Neural progenitor cell (in vitro differentiated cells): ENCODE data around the gene BTBD6. TPM values are rescaled to one million over a fixed set of nuclear protein-coding genes. Genes with fewer than 3 reads are reported as not detected.

Source experiments
- DNase-seq: peaks from one replicate; pipeline ENCODE4 v3.0.0-alpha.2; 2016; ENCODE audit warnings: low spot score
- H2AFZ ChIP-seq: fragments of 200-600 bp; sonication (generic); replicated peaks from 2 replicates; pipeline ENCODE4 v1.6.1; 2016; ENCODE audit warnings: antibody characterized with exemption
- H3F3A ChIP-seq: fragments of 200-600 bp; sonication (generic); 2 replicates; pipeline ENCODE4 v1.6.1; 2016; ENCODE audit warnings: antibody characterized with exemption, low read depth
- H3K27ac ChIP-seq: fragments of 200-600 bp; sonication (generic); 2 replicates; pipeline ENCODE4 v1.5.1; 2016; ENCODE audit warnings: mild to moderate bottlenecking
- H3K27me3 ChIP-seq: fragments of 200-600 bp; sonication (generic); 2 replicates; pipeline ENCODE4 v1.6.1; 2016; ENCODE audit warnings: mild to moderate bottlenecking, moderate library complexity
- H3K36me3 ChIP-seq: fragments of 200-600 bp; sonication (generic); 2 replicates; pipeline ENCODE4 v1.5.1; 2016
- H3K4me1 ChIP-seq: fragments of 200-600 bp; sonication (generic); 2 replicates; pipeline ENCODE4 v1.6.1; 2016; ENCODE audit warnings: mixed run types
- H3K4me2 ChIP-seq: fragments of 200-600 bp; sonication (generic); 2 replicates; pipeline ENCODE4 v1.6.1; 2016
- H3K4me3 ChIP-seq: fragments of 200-600 bp; sonication (generic); 2 replicates; pipeline ENCODE4 v1.5.1; 2016
- H3K79me2 ChIP-seq: fragments of 200-600 bp; sonication (generic); 2 replicates; pipeline ENCODE4 v1.6.1; 2016; ENCODE audit warnings: low read depth
- H3K9ac ChIP-seq: fragments of 200-600 bp; sonication (generic); 2 replicates; pipeline ENCODE4 v1.6.1; 2016
- H3K9me3 ChIP-seq: fragments of 200-600 bp; sonication (generic); 2 replicates; pipeline ENCODE4 v1.5.1; 2016; ENCODE audit warnings: low read depth
- H4K20me1 ChIP-seq: fragments of 200-600 bp; sonication (generic); 2 replicates; pipeline ENCODE4 v1.6.1; 2016; ENCODE audit warnings: low read depth
- H3K27ac Mint-ChIP-seq: 3 replicates; pipeline ENCODE4 v1.8.0; 2021; ENCODE audit warnings: mixed read lengths
- H3K27me3 Mint-ChIP-seq: 2 replicates; pipeline ENCODE4 v1.8.0; 2022; ENCODE audit warnings: low read depth, mild to moderate bottlenecking, inconsistent platforms, moderate library complexity, mixed read lengths; ENCODE audit not compliant: insufficient read depth
- H3K36me3 Mint-ChIP-seq: 3 replicates; pipeline ENCODE4 v1.8.0; 2021; ENCODE audit warnings: mixed read lengths
- H3K4me1 Mint-ChIP-seq: 3 replicates; pipeline ENCODE4 v1.8.0; 2021; ENCODE audit warnings: mixed read lengths
- H3K4me3 Mint-ChIP-seq: 3 replicates; pipeline ENCODE4 v1.8.0; 2021; ENCODE audit warnings: mild to moderate bottlenecking, moderate library complexity, mixed read lengths
- H3K9me3 Mint-ChIP-seq: 3 replicates; pipeline ENCODE4 v1.8.0; 2020; ENCODE audit warnings: mixed read lengths
- EZH2 ChIP-seq: fragments of 200-600 bp; sonication (generic); IDR thresholded peaks from 2 replicates; pipeline ENCODE4 v1.6.1; 2017; ENCODE audit warnings: antibody characterized with exemption, mild to moderate bottlenecking, moderate library complexity
- EZH2phosphoT487 ChIP-seq: fragments of 200-600 bp; sonication (generic); IDR thresholded peaks from 2 replicates; pipeline ENCODE4 v1.6.1; 2017; ENCODE audit warnings: antibody characterized with exemption
- total RNA-seq: library from RNA; depleted of rRNA; stranded (reverse); fragments of >200 nt; gene quantifications from 2 replicates; pipeline ENCODE4 v1.2.3, GENCODE V29; 2015; ENCODE audit warnings: low replicate concordance
- TF ChIP-seq, protein P1 (sequence below): fragments of 200-600 bp; sonication (generic); IDR thresholded peaks from 2 replicates; pipeline ENCODE4 v1.5.1; 2017; ENCODE audit warnings: antibody characterized with exemption, mild to moderate bottlenecking

BTBD6 gene
- total RNA-seq, 1 donor from 2014 or later = 9.0 TPM

DNA sequence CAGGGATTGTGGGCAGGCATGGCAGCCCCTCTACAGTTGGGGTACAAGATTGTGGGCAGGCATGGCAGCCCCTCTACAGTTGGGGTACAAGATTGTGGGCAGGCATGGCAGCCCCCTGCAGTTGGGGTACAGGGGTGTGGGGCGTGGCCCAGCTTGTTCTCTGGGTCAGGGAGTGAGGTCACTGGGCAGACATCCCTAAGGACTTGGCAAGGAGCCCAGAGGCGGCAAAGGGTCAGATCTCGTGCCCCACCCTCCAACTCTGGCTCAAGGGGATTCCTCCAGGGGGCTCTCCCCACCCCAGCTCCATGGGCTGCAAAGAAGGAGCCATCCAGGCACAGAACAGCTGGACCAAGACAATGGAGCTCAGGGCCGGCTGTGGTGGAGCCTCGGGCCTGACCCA lies 41.5 kb upstream of the BTBD6 start:
- no peaks in the 10 kb centered on the region for H3K79me2 ChIP-seq
- no peaks in the 10 kb centered on the region for H3K36me3 Mint-ChIP-seq
- H3K9me3 ChIP-seq = no peaks in the 10 kb centered on the region

DNA sequence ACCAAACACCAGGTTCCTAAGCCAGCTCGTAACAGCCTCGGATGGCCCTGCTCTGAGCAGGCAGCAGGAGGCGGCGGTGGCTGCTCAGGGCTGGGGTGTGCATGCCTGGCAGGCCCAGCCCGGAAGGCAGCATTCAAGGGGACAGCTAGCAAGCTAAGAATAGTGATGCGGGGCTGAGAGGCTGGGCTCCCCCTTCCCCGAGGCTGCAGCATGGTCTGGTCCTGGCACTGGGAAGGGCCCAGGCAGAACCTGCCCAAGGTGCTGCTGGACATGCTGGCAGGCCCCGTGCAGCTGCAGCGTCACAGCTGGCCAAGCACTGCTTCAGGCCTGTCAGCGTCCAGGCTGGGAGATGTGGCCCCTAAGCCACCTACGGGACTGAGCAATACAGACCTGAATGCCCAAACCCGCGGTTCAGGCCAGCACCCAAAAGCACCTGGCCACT lies 40.9 kb upstream of the BTBD6 start:
- peak overlapping the region; percentile 38 for H3K27ac ChIP-seq
- H3K27me3 Mint-ChIP-seq = peaks cover 3% of the 10 kb centered on the region
- H3K4me3 ChIP-seq = no peak overlapping the region
- H3K9ac ChIP-seq = no peak overlapping the region
- H4K20me1 ChIP-seq = peaks cover 7% of the 10 kb centered on the region
- H3K79me2 ChIP-seq = no peaks in the 10 kb centered on the region
- no peak overlapping the region for H2AFZ ChIP-seq
- no peak overlapping the region for H3K4me3 Mint-ChIP-seq
- DNase-seq = peak; percentile 51
- H3K9me3 Mint-ChIP-seq = no peaks in the 10 kb centered on the region
- peaks cover 2% of the 10 kb centered on the region for H3K4me1 Mint-ChIP-seq
- no peak overlapping the region for H3K27ac Mint-ChIP-seq
- no peaks in the 10 kb centered on the region for H3K36me3 Mint-ChIP-seq
- H3K9me3 ChIP-seq = no peaks in the 10 kb centered on the region
- peaks cover 6% of the 10 kb centered on the region for H3K4me1 ChIP-seq
- TF ChIP-seq, protein P1, sequence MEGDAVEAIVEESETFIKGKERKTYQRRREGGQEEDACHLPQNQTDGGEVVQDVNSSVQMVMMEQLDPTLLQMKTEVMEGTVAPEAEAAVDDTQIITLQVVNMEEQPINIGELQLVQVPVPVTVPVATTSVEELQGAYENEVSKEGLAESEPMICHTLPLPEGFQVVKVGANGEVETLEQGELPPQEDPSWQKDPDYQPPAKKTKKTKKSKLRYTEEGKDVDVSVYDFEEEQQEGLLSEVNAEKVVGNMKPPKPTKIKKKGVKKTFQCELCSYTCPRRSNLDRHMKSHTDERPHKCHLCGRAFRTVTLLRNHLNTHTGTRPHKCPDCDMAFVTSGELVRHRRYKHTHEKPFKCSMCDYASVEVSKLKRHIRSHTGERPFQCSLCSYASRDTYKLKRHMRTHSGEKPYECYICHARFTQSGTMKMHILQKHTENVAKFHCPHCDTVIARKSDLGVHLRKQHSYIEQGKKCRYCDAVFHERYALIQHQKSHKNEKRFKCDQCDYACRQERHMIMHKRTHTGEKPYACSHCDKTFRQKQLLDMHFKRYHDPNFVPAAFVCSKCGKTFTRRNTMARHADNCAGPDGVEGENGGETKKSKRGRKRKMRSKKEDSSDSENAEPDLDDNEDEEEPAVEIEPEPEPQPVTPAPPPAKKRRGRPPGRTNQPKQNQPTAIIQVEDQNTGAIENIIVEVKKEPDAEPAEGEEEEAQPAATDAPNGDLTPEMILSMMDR = peak; percentile 18
- no peak for TF ChIP-seq EZH2phosphoT487
- no peak for TF ChIP-seq EZH2
- H3F3A ChIP-seq = no peaks in the 10 kb centered on the region
- H3K4me2 ChIP-seq = no peak overlapping the region
- H3K27me3 ChIP-seq = no peaks in the 10 kb centered on the region
- H3K36me3 ChIP-seq = no peaks in the 10 kb centered on the region

More for the DNA sequence above, 41.5 kb upstream of the BTBD6 start:
- Histone ChIP-seq H2AFZ (no peak overlapping the region), H3K4me2 (no peak overlapping the region), H3K27ac (peak overlapping the region; percentile 38), H3K36me3 (no peaks in the 10 kb centered on the region), H3F3A (no peaks in the 10 kb centered on the region), H3K27me3 (no peaks in the 10 kb centered on the region), H3K9ac (no peak overlapping the region), H3K4me1 (peaks cover 8% of the 10 kb centered on the region), H4K20me1 (peaks cover 7% of the 10 kb centered on the region), H3K4me3 (no peak overlapping the region)
- DNase-seq = no peak
- TF ChIP-seq, protein P1 = no peak
- no peak for TF ChIP-seq EZH2
- TF ChIP-seq EZH2phosphoT487 = no peak
- Mint-ChIP-seq H3K4me1 (peaks cover 4% of the 10 kb centered on the region), H3K9me3 (no peaks in the 10 kb centered on the region), H3K27ac (no peak overlapping the region), H3K4me3 (no peak overlapping the region), H3K27me3 (peaks cover 3% of the 10 kb centered on the region)

DNA sequence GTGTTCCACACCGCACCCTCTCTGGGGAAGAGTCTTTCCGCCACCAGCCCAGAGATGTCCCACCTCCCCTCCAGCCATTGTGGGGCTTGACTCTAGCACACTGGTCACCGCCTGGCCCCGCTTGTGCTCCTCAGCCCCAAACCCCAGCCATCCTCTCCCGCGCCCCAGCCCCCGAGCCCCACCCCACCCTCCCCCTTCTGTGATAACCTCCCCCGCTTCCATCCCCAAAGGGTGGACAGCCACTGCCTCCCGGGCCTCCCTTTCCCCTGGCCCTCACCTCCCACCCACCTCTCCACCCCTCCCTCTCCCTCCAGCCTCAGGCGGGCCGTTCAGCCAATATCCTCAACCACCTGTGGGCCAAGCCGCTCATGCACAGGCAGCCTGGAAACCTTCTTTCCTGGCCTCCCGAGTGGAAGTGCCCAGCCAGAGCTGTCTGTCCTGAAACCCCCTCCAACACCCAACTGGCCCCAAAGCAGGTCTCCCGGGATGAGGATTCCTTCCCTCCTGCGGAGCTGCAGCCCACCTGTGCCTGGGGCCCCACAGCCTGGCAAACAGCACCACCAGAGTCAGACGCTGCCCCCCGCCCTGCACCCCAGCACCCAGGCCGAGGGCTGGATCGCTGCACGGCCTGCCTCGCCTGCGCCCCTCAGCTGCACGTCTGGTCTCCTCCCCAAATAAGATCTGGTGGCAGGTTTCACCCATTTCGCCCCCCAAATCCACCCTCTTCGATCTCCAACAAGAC lies 40.2 kb upstream of the BTBD6 start:
- no peak overlapping the region for H3K4me3 Mint-ChIP-seq
- no peaks in the 10 kb centered on the region for H3F3A ChIP-seq
- no peaks in the 10 kb centered on the region for H3K9me3 Mint-ChIP-seq
- peaks cover 7% of the 10 kb centered on the region for H4K20me1 ChIP-seq
- no peak for TF ChIP-seq EZH2
- TF ChIP-seq, protein P1 = no peak
- TF ChIP-seq EZH2phosphoT487 = no peak
- H3K36me3 ChIP-seq = no peaks in the 10 kb centered on the region
- H3K4me3 ChIP-seq = no peak overlapping the region
- peak overlapping the region; percentile 66 for H3K27ac Mint-ChIP-seq
- no peaks in the 10 kb centered on the region for H3K36me3 Mint-ChIP-seq
- peaks cover 3% of the 10 kb centered on the region for H3K27me3 Mint-ChIP-seq
- DNase-seq = no peak
- H3K4me1 ChIP-seq = peaks cover 5% of the 10 kb centered on the region
- no peak overlapping the region for H3K4me2 ChIP-seq
- H3K27ac ChIP-seq = no peak overlapping the region
- H3K4me1 Mint-ChIP-seq = peaks cover 3% of the 10 kb centered on the region
- H3K27me3 ChIP-seq = no peaks in the 10 kb centered on the region
- H2AFZ ChIP-seq = no peak overlapping the region
- no peaks in the 10 kb centered on the region for H3K79me2 ChIP-seq
- no peaks in the 10 kb centered on the region for H3K9me3 ChIP-seq
- no peak overlapping the region for H3K9ac ChIP-seq
